Neuronal stem cell (in vitro differentiated cells): ENCODE measurements around the gene EXOC3L4.
A peak's percentile ranks its signal among the peaks of the same experiment; 100 is the strongest.
"Not testable (repeated sequence)": the region's sequence is repeated elsewhere in the genome, so short reads cannot be mapped to it uniquely, and the experiment has no call there.

Source experiments
- DNase-seq: peaks from one replicate; pipeline ENCODE4 v3.0.0-alpha.2; 2013; ENCODE audit warnings: low spot score
- H2AFZ ChIP-seq: one replicate; pipeline ENCODE4 v1.6.1; 2013; ENCODE audit warnings: mild to moderate bottlenecking, low read length, inconsistent platforms
- H2AK5ac ChIP-seq: 2 replicates; pipeline ENCODE4 v1.6.1; 2013; ENCODE audit warnings: low read depth, mild to moderate bottlenecking, inconsistent platforms, low read length, moderate library complexity, mixed read lengths
- H2BK120ac ChIP-seq: 2 replicates; pipeline ENCODE4 v1.6.1; 2013; ENCODE audit warnings: low read depth, mild to moderate bottlenecking, inconsistent platforms, low read length, moderate library complexity, mixed read lengths
- H2BK12ac ChIP-seq: one replicate; pipeline ENCODE4 v1.6.1; 2013; ENCODE audit warnings: low read length, inconsistent platforms
- H2BK15ac ChIP-seq: 2 replicates; pipeline ENCODE4 v1.6.1; 2013; ENCODE audit warnings: mild to moderate bottlenecking, low read length, inconsistent platforms, mixed read lengths
- H2BK5ac ChIP-seq: one replicate; pipeline ENCODE4 v1.6.1; 2013; ENCODE audit warnings: inconsistent platforms, mild to moderate bottlenecking, low read length, moderate library complexity
- H3K14ac ChIP-seq: one replicate; pipeline ENCODE4 v1.6.1; 2013; ENCODE audit warnings: low read length, inconsistent platforms
- H3K18ac ChIP-seq: 2 replicates; pipeline ENCODE4 v1.6.1; 2013; ENCODE audit warnings: low read length, inconsistent platforms
- H3K23ac ChIP-seq: 2 replicates; pipeline ENCODE4 v1.6.1; 2013; ENCODE audit warnings: low read depth, mild to moderate bottlenecking, mixed read lengths, low read length, inconsistent platforms; ENCODE audit not compliant: poor library complexity
- H3K27ac ChIP-seq: replicated peaks from 3 replicates; pipeline ENCODE4 v1.5.1; 2013; ENCODE audit warnings: low read length, inconsistent platforms
- H3K27me3 ChIP-seq, 3 experiments: 2 replicates each; pipeline ENCODE4 v1.6.1; 2013; ENCODE audit warnings: low read length in 3 of 3, mild to moderate bottlenecking in 2 of 3, inconsistent platforms in 1 of 3, low read depth in 1 of 3, mixed read lengths in 1 of 3, moderate library complexity in 1 of 3; ENCODE audit not compliant: control insufficient read depth in 3 of 3, insufficient read depth in 3 of 3
- H3K36me3 ChIP-seq, 2 donors: replicated peaks in 1 of 2; 2 replicates each; pipeline ENCODE4 v1.6.1; 2013; ENCODE audit warnings: low read length in 2 of 2; ENCODE audit not compliant: control insufficient read depth in 2 of 2, insufficient read depth in 2 of 2
- H3K4ac ChIP-seq: 2 replicates; pipeline ENCODE4 v1.6.1; 2013; ENCODE audit warnings: inconsistent platforms, mild to moderate bottlenecking, low read length, moderate library complexity
- H3K4me1 ChIP-seq, 2 donors: 1 replicate in 1 of 2; 2 replicates in 1 of 2; pipeline ENCODE4 v1.6.1; 2013; ENCODE audit warnings: low read length in 2 of 2, low read depth in 1 of 2; ENCODE audit not compliant: control insufficient read depth in 2 of 2, insufficient read depth in 1 of 2
- H3K4me2 ChIP-seq: one replicate; pipeline ENCODE4 v1.6.1; 2013; ENCODE audit warnings: mild to moderate bottlenecking, low read length, inconsistent platforms; ENCODE audit not compliant: insufficient read depth, poor library complexity, severe bottlenecking
- H3K4me3 ChIP-seq, 2 donors: 2 replicates each; pipeline ENCODE4 v1.5.1; 2013; ENCODE audit warnings: low read length in 2 of 2, mild to moderate bottlenecking in 2 of 2, inconsistent platforms in 1 of 2, moderate library complexity in 1 of 2
- H3K79me1 ChIP-seq: one replicate; pipeline ENCODE4 v1.6.1; 2013; ENCODE audit warnings: low read depth, mild to moderate bottlenecking, inconsistent platforms, low read length, moderate library complexity
- H3K9ac ChIP-seq: one replicate; pipeline ENCODE4 v1.6.1; 2013; ENCODE audit warnings: mild to moderate bottlenecking, low read depth, low read length, inconsistent platforms; ENCODE audit not compliant: poor library complexity
- H3K9me3 ChIP-seq, 2 donors: replicated peaks in 1 of 2; 2 replicates each; pipeline versions ENCODE3 to v1.6.1; 2013; ENCODE audit warnings: low read length in 2 of 2, mild to moderate bottlenecking in 2 of 2, inconsistent platforms in 1 of 2, low read depth in 1 of 2, mixed read lengths in 1 of 2, moderate library complexity in 1 of 2; ENCODE audit not compliant: control insufficient read depth in 2 of 2, insufficient read depth in 1 of 2
- H4K8ac ChIP-seq: one replicate; pipeline ENCODE4 v1.6.1; 2013; ENCODE audit warnings: low read depth, mild to moderate bottlenecking, inconsistent platforms, low read length, moderate library complexity
- H4K91ac ChIP-seq: one replicate; pipeline ENCODE4 v1.6.1; 2013; ENCODE audit warnings: low read length, low read depth, mild to moderate bottlenecking, inconsistent platforms; ENCODE audit not compliant: poor library complexity
- WGBS, 2 donors: extraction: QIAGEN DNeasy Blood & Tissue Kit; methylation state at CpG; one replicate each; pipeline ENCODE4 v1.1.7; 2013; ENCODE audit warnings: missing lambda C conversion rate in 2 of 2, mixed read lengths in 1 of 2; ENCODE audit not compliant: insufficient read length in 2 of 2, insufficient replicate concordance in 1 of 2; ENCODE audit errors: extremely low coverage in 2 of 2; 5-methylcytosine and 5-hydroxymethylcytosine counted together

The EXOC3L4 gene

DNA sequence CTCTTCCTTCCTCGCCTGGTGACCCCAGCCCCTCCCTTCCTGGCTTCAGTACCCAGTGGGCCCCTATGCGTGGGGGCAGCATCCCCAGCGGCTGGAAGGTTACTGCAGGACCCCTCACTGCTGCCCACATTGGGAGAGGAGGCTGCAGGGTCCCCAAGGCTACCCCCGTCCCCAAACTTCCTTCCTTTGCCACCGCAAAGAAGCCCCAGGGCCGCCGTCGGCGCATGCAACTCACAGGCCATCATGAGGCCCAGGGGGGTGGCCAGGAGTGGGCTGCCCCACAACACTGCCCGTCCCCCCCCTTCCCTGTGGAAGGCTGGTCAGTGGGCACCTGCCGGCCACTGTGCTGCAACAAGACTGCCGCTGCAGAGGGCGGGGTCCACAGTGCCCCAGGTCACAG, 19.2 kb downstream of the EXOC3L4 start:
- Histone ChIP-seq H3K9ac (peak overlapping the region; percentile 21), H3K27ac (no peak overlapping the region), H3K4me2 (no peak overlapping the region), H3K79me1 (no peaks in the 10 kb centered on the region), H3K9me3 (no peaks in the 10 kb centered on the region), H2BK15ac (peak overlapping the region; percentile 95), H3K4me3 (no peak overlapping the region), H3K18ac (peak overlapping the region; percentile 90), H2BK120ac (no peak overlapping the region), H3K27me3 (peaks cover 0 to 11% (median 2%) of the 10 kb centered on the region in 3 experiments), H2AFZ (no peak overlapping the region), H3K14ac (peak overlapping the region; percentile 47), H4K91ac (no peak overlapping the region), H3K4me1 (peaks cover 15 to 24% of the 10 kb centered on the region in 2 donors), H3K4ac (no peak overlapping the region), H2AK5ac (peak overlapping the region; percentile 97), H3K36me3 (no peaks in the 10 kb centered on the region), H2BK5ac (peak overlapping the region; percentile 53), H2BK12ac (peak overlapping the region; percentile 90), H4K8ac (peak overlapping the region; percentile 65), H3K23ac (peak overlapping the region; percentile 91)
- no CpG with 5 or more reads among the region's 13 CpGs for WGBS, 2 donors
- DNase-seq = no peak

DNA sequence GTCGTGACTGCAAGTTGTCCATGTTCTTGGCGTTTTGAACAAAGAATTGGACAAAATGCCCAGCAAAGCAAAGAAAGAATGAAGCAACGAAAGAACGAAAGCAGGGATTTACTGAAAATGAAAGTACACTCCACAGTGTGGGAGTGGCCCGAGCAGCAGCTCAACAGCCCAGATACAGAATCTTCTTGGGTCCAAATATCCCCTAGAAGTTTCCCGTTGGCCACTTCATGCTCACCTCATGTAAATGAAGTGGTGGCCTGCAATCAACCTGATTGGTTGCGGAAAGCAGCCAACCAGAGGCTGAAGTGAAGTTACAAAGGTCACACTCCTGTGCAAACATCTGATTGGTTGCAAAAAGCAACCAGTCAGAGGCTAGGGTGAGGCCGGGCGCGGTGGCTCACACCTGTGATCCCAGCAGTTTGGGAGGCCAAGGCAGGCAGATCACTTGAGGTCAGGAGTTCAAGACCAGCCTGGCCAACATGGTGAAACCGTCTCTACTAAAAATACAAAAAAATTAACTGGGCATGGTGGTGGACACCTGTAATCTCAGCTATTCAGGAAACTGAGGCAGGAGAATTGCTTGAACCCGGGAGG, 20.7 kb downstream of the EXOC3L4 start:
- H3K79me1 ChIP-seq, H2BK5ac ChIP-seq, H3K9me3 ChIP-seq, H2BK15ac ChIP-seq, H2AK5ac ChIP-seq, H3K23ac ChIP-seq, DNase-seq, H3K9ac ChIP-seq, H3K14ac ChIP-seq, H3K4ac ChIP-seq, H2AFZ ChIP-seq, H3K18ac ChIP-seq, H3K27ac ChIP-seq, H4K8ac ChIP-seq, H3K4me3 ChIP-seq, H3K36me3 ChIP-seq, H2BK120ac ChIP-seq, H2BK12ac ChIP-seq, H3K4me2 ChIP-seq, H4K91ac ChIP-seq: not testable (repeated sequence)
- Histone ChIP-seq H3K4me1 (peaks cover 8 to 16% of the 10 kb centered on the region in 2 donors), H3K27me3 (peaks cover 0 to 11% (median 2%) of the 10 kb centered on the region in 3 experiments)
- WGBS, 2 donors = no CpG with 5 or more reads among the region's 12 CpGs

DNA sequence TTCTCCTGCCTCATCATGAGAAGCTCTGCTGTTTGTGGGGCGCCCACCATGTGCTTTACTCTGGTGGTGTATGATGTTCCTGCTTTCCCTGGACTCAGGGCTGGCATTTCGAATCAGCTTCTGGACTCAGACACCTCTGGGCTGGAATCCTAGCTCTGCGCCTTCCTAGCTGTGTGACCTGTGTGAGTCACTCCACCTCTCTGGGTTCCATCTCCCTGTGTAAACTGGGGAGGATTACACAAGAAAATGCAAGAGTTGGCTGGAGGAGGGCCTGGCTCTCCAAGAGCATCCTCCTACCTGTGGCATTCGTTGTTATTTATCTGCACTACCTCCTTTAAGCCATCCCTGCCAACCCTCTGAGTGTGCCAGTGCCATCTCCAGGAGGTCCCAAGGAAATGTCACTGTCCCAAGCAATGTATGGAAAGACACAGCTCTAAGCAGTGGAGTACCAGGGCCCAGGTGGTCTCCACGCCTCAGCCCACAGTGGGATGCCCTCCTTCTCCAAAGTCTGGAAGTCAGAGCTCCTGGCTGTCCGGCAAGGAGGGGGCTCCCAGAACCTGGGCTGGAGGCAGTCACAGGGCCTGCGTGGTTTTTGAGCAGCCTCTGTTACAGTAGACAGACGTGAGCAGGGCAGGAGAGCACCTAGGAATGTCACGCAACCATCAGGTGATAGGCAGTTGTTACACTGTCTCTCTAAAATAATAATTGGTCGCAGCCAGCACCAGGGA, 21.5 kb downstream of the EXOC3L4 start:
- no peak overlapping the region for H3K4me2 ChIP-seq
- no peak overlapping the region for H2AK5ac ChIP-seq
- H3K36me3 ChIP-seq = no peaks in the 10 kb centered on the region

DNA sequence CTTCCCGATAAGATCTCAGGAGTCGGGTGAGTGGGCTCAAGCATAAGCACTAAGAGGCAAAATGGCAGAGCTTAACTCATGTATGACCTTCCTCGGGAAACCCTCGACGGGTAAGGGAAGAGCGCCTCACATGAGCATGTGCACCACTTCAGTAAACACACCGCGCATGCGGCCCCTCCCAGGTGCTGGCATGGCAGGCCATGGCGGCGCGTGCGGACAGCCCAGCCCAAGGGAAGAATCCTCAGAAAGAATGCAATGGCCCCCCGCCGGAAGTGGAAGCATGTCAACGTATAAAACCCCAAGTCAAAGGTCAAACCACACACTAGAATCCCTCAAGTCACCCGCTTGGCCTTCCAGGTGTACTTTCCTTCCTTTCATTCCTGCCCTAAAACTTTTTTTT, 22.1 kb downstream of the EXOC3L4 start:
- H4K8ac ChIP-seq = no peak overlapping the region
- H3K79me1 ChIP-seq = no peaks in the 10 kb centered on the region
- H3K9me3 ChIP-seq = no peaks in the 10 kb centered on the region
- no peak overlapping the region for H3K23ac ChIP-seq
- peak overlapping the region; percentile 44 for H3K18ac ChIP-seq
- no peak overlapping the region for H3K4ac ChIP-seq
- no peaks in the 10 kb centered on the region for H3K36me3 ChIP-seq
- WGBS, 2 donors = no CpG with 5 or more reads among the region's 17 CpGs
- no peak for DNase-seq
- peaks cover 0 to 12% (median 0%) of the 10 kb centered on the region in 3 experiments for H3K27me3 ChIP-seq
- H3K14ac ChIP-seq = no peak overlapping the region
- peaks cover 5 to 9% of the 10 kb centered on the region in 2 donors for H3K4me1 ChIP-seq
- H3K27ac ChIP-seq = no peak overlapping the region
- H3K4me3 ChIP-seq = no peak overlapping the region
- no peak overlapping the region for H2AFZ ChIP-seq
- no peak overlapping the region for H2BK12ac ChIP-seq
- no peak overlapping the region for H2BK5ac ChIP-seq
- no peak overlapping the region for H3K9ac ChIP-seq
- no peak overlapping the region for H2BK15ac ChIP-seq
- no peak overlapping the region for H2BK120ac ChIP-seq
- H3K4me2 ChIP-seq = no peak overlapping the region
- H4K91ac ChIP-seq = no peak overlapping the region
- H2AK5ac ChIP-seq = no peak overlapping the region

More for the DNA sequence above, 21.5 kb downstream of the EXOC3L4 start:
- no peak overlapping the region for H2AFZ ChIP-seq
- no peak overlapping the region for H3K14ac ChIP-seq
- DNase-seq = no peak
- H3K4me1 ChIP-seq = peaks cover 2 to 8% of the 10 kb centered on the region in 2 donors
- H3K4ac ChIP-seq = no peak overlapping the region
- H3K18ac ChIP-seq = no peak overlapping the region
- no peak overlapping the region for H4K8ac ChIP-seq
- no peak overlapping the region for H3K4me3 ChIP-seq
- WGBS, 2 donors = no CpG with 5 or more reads among the region's 10 CpGs
- H3K27me3 ChIP-seq = peaks cover 0 to 12% (median 0%) of the 10 kb centered on the region in 3 experiments
- H3K79me1 ChIP-seq = no peaks in the 10 kb centered on the region
- no peak overlapping the region for H2BK120ac ChIP-seq
- H2BK5ac ChIP-seq = peak overlapping the region; percentile 15
- no peak overlapping the region for H3K9ac ChIP-seq
- H3K9me3 ChIP-seq = no peaks in the 10 kb centered on the region
- no peak overlapping the region for H3K23ac ChIP-seq
- no peak overlapping the region for H3K27ac ChIP-seq
- H4K91ac ChIP-seq = no peak overlapping the region
- peak overlapping the region; percentile 67 for H2BK12ac ChIP-seq
- no peak overlapping the region for H2BK15ac ChIP-seq
